ENCODE results near the gene GPR183. TPM values are rescaled to one million over a fixed set of nuclear protein-coding genes. Genes with fewer than 3 reads are reported as not detected.

The GPR183 gene
- polyA plus RNA-seq, 1 experiment, result 0.31 TPM

DNA sequence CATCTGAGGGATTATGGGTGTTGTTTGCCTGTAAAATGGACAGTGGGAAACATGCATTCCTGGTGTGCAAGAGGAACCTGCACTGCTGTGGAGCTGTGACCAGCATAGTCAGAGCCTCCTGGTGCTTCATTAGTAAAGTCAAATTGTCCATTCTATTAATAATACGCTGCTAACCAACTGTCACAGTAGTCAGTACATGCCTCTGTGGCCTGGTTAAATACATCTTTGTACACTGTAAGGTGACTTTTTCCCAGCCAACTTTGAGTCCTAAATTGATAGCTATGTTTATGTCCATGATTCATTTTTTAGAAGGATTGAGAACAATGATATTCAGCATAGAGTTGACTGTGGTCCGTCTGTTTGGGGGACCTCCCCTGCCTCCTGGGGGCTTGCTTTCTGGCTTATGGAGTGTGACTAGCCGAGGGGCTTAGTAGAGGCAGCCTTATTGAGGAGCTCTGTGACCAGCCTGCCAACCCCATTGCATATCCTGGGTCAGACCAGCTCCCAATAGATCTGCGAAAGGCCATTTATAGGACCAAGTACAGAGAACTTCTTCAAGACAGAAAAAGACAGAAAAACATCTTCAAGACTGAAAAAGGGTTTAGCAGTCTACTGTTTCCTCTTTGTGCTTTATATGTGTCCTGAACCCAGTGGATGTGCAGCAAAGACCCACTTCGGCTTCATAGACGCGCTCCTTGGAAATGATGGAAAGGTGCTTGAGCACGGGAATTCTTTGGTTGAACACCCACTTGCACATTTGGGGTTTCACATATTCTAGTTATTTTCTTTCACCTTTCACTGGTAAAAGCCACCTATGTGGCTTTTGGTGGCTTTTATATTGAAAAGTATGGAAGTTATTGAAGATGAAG, 4.3 kb downstream of the GPR183 start:
- CTCF ChIA-PET, result interaction anchor here (0.6 to 1.0 kb wide), 2 partner anchors 134 to 842 kb away, joined by 3 to 4 read pairs; no protein-coding TSS in a partner anchor
- Histone ChIP-seq H3K36me3 (ENCODE audit: control insufficient read depth, insufficient read depth, low read length) (no peaks in the 10 kb centered on the region), H3K4me3 (ENCODE audit: low read depth, low read length) (no peak overlapping the region), H3K27me3 (ENCODE audit: control insufficient read depth, insufficient read depth, low read length) (no peaks in the 10 kb centered on the region)
- TF ChIP-seq, protein P1, sequence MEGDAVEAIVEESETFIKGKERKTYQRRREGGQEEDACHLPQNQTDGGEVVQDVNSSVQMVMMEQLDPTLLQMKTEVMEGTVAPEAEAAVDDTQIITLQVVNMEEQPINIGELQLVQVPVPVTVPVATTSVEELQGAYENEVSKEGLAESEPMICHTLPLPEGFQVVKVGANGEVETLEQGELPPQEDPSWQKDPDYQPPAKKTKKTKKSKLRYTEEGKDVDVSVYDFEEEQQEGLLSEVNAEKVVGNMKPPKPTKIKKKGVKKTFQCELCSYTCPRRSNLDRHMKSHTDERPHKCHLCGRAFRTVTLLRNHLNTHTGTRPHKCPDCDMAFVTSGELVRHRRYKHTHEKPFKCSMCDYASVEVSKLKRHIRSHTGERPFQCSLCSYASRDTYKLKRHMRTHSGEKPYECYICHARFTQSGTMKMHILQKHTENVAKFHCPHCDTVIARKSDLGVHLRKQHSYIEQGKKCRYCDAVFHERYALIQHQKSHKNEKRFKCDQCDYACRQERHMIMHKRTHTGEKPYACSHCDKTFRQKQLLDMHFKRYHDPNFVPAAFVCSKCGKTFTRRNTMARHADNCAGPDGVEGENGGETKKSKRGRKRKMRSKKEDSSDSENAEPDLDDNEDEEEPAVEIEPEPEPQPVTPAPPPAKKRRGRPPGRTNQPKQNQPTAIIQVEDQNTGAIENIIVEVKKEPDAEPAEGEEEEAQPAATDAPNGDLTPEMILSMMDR (IDR thresholded peaks at IDR 0.05; ENCODE audit: insufficient read depth, low read depth, low read length), result no peak
- no peak for DNase-seq (ENCODE audit: low read depth)
- POLR2A ChIA-PET, result no interaction called here

DNA sequence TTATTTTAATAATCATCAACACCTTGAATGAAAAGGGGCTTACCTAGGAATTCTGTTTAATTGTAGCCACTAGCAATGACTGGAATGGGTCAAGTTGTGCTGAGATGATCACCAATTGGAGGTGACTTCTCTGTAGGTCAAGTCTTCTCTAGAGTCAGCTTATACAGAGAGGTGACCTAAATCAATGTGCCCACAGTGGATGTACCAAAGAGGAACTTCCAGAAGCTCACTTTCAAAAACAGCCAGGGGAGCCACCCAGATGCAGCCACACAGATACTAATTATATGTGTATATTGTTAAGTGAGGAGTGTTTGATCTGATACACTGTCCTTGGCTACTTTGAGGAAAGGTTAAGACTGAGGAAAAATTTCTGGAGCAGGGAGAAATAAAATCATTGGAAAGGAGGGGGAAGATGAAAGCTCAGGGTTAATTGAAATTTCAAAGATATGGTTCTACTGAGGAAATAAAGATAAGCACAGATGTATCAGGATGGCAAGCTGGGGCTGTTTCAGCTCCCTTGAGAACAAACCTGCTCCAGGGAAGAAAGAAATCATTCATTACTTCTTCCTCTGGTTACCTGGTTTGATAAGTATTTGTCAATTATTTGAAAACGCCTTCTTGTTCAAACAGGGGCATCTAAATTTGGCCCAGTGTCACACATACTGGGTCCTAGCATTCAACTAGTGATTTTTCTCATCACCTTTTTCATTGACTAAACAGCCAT, 5.1 kb downstream of the GPR183 start:
- POLR2A ChIA-PET, result no interaction called here
- DNase-seq (ENCODE audit: low read depth), result no peak
- Histone ChIP-seq H3K36me3 (ENCODE audit: control insufficient read depth, insufficient read depth, low read length) (no peaks in the 10 kb centered on the region), H3K27me3 (ENCODE audit: control insufficient read depth, insufficient read depth, low read length) (no peaks in the 10 kb centered on the region), H3K4me3 (ENCODE audit: low read depth, low read length) (no peak overlapping the region)
- TF ChIP-seq, protein P1 (IDR thresholded peaks at IDR 0.05; ENCODE audit: insufficient read depth, low read depth, low read length), result no peak
- CTCF ChIA-PET, result interaction anchor here (1.0 kb wide), 1 partner anchor 135 kb away, joined by 4 read pairs; no protein-coding TSS in a partner anchor

DNA sequence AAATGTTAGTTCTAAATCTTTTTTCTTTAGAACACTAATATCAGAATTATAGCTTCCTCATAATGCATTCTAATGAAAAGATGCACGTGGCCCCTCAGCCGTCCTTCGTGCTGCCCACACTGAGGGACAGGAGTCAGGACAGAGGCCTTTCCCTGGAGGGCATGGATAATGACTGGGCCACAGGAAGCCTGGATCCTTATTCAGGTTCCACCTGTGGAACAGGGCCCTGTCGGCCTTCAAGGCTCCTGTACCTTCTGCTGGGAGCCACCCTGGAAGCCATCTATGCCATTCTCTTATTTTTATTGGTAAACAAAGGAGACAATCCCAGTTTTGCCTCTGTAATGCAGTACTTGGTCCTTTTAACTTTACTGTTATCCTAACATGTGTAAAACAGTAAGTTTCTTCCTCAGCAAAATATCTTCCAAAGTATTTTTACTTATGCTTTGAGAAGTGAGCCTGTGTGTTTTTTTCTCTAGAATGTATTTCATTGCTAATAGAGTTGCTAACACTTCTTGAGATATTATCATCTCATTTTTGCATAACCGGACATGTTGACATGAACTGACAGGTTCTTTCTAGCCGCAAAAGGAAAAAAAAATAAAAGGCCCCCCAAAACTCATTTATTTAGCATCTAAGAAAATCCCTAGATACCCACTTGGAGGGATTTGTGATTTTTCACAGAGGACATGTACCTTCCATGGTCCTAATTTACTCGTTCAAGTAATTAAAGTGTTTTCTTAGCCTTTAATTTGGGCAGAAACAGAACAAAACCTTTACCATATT, 6.0 kb downstream of the GPR183 start:
- TF ChIP-seq, protein P1 (IDR thresholded peaks at IDR 0.05; ENCODE audit: insufficient read depth, low read depth, low read length), result no peak
- ChIA-PET POLR2A (no interaction called here), CTCF (interaction anchor here (1.0 kb wide), 1 partner anchor 136 kb away, joined by 4 read pairs; no protein-coding TSS in a partner anchor)
- Histone ChIP-seq H3K4me3 (ENCODE audit: low read depth, low read length) (no peak overlapping the region), H3K27me3 (ENCODE audit: control insufficient read depth, insufficient read depth, low read length) (no peaks in the 10 kb centered on the region), H3K36me3 (ENCODE audit: control insufficient read depth, insufficient read depth, low read length) (no peaks in the 10 kb centered on the region)
- DNase-seq (ENCODE audit: low read depth), result no peak

DNA sequence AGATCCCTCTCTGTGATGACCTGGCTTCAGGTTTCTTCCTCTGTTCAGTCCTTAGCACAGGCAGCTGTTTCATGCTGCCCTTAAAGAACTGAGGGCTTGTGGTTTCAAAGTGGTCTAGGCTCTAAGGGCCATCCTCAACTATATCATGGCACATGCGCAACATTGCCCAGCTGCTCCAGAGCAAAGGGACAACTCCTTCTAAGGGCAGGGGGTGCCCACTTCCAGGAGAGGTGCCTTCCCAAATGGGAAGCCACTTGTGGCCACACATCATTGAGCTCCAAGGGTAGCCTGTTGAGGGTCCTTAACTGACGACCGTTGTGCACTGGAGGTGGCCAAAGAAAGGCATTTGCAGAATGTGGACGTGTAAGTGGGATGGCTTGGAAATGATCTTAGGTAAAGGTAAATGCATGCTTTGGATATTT, 7.3 kb downstream of the GPR183 start:
- H3K36me3 ChIP-seq (ENCODE audit: control insufficient read depth, insufficient read depth, low read length), result no peaks in the 10 kb centered on the region
- no peak overlapping the region for H3K4me3 ChIP-seq (ENCODE audit: low read depth, low read length)
- POLR2A ChIA-PET, result no interaction called here
- no peak for DNase-seq (ENCODE audit: low read depth)
- TF ChIP-seq, protein P1 (IDR thresholded peaks at IDR 0.05; ENCODE audit: insufficient read depth, low read depth, low read length), result no peak
- no peaks in the 10 kb centered on the region for H3K27me3 ChIP-seq (ENCODE audit: control insufficient read depth, insufficient read depth, low read length)
- CTCF ChIA-PET, result interaction anchor here (3.2 kb wide), 1 partner anchor 137 kb away, joined by 14 read pairs; no protein-coding TSS in a partner anchor
